ENCODE data around the gene USB1.

Gene USB1

GRCh38 chr16:58035356-58036170, 34.4 kb downstream of the USB1 start:
- DNase-seq: no peak

DNA sequence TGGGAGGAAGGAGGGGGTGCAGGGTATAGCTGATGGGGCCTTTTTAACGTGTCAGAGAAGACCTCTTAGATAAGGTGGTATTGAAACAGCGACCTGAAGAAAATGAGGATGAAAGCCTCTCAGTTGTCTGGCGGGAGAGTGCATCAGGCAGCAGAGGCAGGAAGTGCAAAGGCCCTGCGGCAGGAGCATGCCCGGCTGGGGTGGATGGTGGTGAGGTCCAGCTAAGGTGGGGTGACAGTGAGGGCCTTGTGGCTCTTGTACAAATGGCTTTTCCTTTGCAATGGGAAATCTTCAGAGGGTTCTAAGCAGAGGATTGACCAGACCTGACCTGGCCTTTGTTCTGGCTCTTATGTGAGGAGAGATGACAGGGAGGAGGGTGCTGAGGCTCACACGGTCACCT, 35.7 kb downstream of the USB1 start:
- DNase-seq: no peak

GRCh38 chr16:58037365-58038057, 36.3 kb downstream of the USB1 start:
- DNase-seq: no peak

DNA sequence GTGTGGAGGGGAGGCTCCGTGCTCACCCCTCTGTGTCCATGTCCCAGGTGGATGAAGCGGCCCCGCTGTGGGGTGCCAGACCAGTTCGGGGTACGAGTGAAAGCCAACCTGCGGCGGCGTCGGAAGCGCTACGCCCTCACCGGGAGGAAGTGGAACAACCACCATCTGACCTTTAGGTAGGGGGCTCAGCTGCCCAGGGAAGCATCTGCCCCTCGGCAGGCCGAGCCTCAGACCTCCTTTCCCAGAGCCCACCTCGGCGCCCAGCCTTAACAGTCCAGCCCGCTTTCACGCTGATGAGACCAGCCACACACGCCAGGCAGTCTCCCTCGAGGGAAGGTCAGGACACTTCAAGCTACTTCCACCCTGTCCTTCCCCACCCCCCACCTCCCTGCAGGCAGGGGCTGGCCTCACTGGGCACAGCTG, 37.0 kb downstream of the USB1 start:
- no peak for DNase-seq

- no peak for DNase-seq
These were observed 38.8 kb downstream of the USB1 start for GRCh38 chr16:58039829-58040495.

DNA sequence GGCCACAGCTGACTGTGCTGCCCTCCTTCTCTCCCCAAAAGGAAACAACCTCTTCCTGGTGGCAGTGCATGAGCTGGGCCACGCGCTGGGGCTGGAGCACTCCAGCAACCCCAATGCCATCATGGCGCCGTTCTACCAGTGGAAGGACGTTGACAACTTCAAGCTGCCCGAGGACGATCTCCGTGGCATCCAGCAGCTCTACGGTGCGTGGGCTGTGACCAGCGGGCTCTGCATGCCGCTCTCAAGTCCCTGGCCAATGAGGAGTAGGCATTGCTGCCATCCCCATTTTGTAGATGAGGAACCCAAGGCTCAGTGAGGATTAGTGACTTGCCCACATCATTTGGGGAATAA, 39.3 kb downstream of the USB1 start:
- no peak for DNase-seq

GRCh38 chr16:58040945-58041627, 39.9 kb downstream of the USB1 start:
- DNase-seq: no peak

DNA sequence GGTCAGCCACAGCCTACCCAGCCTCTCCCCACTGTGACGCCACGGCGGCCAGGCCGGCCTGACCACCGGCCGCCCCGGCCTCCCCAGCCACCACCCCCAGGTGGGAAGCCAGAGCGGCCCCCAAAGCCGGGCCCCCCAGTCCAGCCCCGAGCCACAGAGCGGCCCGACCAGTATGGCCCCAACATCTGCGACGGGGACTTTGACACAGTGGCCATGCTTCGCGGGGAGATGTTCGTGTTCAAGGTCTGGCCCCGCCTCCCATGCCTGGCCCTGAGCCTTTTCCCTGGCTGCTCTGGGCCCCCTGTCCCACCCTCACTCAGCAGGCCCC, 40.4 kb downstream of the USB1 start:
- no peak for DNase-seq

GRCh38 chr16:58042001-58042885, 41.0 kb downstream of the USB1 start:
- DNase-seq: no peak

DNA sequence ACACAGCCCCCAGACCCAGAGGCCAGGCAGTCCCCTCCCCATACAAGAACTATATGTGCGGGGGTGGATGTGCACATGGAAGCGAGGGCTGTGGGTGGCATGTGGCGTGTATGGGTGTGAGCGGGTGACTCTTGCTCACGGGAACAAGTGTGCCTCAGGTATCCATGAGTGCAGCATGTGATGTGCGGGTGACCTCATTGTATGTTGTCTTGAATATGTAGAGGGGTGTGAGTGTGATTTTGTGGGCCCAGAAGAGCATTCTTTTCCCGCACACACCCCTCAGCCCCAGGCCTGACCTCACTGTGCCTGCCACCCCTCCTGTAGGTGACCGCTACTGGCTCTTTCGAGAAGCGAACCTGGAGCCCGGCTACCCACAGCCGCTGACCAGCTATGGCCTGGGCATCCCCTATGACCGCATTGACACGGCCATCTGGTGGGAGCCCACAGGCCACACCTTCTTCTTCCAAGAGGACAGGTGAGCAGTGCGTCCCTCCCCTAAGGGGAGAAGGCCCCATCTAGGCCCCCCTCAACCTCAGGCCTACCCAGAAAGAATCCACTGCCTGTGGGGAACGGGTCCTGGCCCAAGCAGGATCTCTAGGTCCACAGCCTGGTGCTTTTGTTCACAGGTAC, 41.8 kb downstream of the USB1 start:
- no peak for DNase-seq

DNA sequence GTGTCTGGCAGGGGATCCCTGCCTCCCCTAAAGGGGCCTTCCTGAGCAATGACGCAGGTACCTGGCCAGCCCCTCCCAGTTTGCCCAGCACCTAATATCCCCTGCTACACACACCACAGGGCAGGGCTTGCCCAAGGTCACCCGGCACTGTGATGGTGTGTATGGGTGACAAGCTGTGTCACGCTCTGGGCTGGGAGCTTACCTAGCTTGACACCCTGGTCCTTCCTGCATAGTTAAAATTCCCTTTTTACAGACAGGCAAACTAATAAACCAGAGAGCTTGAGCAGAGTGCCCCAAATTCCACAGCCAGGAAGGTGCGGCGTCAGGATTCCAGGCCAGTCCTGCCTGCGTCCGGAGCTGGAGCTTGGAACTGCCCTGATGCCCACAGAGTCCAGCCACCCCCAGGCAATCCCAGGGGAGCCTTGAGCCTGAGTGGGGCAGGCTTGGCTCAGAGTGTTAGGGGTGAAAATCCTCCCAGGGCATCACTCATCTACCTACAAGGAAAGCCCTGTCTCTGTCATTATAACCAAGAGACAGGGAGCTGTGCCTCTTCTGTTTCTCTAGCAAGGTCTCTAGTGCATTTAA, 42.5 kb downstream of the USB1 start:
- DNase-seq: no peak

GRCh38 chr16:58044266-58045019, 43.2 kb downstream of the USB1 start:
- DNase-seq: no peak

DNA sequence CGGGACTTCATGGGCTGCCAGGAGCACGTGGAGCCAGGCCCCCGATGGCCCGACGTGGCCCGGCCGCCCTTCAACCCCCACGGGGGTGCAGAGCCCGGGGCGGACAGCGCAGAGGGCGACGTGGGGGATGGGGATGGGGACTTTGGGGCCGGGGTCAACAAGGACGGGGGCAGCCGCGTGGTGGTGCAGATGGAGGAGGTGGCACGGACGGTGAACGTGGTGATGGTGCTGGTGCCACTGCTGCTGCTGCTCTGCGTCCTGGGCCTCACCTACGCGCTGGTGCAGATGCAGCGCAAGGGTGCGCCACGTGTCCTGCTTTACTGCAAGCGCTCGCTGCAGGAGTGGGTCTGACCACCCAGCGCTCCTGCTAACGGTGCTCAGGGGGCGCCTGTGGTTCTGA, 43.9 kb downstream of the USB1 start:
- no peak for DNase-seq

DNA sequence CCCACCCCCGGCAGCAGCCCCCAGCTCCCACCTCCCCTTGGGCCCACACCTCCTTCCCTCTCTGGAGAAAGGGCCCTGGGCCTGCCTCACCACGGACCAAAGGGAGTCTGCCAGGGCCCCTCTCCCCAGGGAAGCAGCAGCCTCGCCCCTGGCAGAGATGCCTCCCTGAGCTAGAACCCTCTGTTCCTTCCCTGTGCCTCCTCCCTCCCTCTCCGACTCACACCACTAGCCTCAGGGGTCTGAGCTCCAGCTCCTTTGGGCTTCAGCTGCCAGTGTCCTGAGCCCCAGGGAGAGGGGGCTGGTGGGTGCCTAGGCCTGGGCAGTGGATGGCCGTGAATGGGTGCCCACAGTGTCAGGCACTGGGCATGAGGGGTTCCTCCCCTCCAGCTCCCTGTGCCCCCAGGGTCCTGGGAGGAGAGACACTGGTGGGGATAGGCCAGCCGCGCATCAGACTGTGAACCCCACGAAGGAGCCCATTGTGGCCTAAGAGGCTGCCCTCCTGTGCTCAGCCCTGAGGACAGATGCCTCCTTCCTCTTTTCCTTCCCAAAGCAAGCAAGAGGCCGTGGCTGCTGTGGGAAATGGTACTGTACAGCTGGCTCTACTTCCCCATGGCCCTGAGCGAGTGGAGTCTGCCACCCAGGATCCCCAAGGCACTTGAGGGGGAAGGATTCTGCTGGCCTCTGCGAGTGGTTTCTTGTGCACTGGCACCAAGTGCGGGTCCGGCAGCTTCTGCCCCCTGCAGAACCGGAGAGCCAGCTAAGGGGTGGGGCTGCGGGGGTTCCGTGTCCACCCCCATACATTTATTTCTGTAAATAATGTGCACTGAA, 45.1 kb downstream of the USB1 start:
- no peak for DNase-seq

- no peak for DNase-seq
These were observed 45.7 kb downstream of the USB1 start for GRCh38 chr16:58046936-58047335.

DNA sequence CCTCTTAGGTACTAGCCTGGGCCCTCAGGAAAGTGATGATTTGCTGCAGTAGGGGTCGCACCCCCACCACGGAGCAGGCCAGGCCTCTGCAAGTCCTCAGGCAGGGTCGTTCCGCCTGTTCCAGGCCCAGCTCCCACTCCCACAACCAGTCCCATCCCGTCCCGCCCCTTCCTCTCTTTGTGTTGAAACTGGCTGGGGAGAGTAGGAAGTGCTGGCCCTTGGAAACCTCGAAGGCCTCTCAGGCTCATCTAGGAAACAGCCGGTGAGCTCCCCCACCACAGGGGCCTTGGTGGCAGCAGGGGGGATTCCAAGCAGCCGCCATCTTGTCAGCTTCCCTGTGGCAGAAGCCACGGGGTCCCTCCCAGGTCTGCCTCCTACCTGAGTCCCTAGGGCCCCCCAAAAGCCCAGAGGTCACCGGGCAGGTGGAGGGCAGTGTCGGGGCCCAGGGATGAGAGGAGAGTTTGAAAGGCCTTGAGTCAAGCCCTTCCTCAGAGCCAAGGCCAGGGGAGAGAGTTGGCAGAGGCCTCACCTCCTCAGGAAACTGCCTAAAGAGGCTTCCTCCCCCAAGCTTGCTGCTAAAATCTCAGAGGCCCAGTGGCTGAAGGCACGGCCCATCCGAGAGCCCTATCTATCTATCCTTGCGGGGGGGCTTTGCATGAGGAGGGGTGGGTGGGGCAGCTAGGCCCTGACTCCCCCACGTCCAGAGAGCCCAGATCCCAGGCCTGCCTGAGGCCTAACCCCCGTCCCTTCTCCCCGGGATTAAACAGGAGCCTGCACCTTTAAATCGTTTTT, 46.5 kb downstream of the USB1 start:
- no peak for DNase-seq

GRCh38 chr16:58048494-58049231, 47.5 kb downstream of the USB1 start:
- no peak for DNase-seq

Data from stimulated activated CD4-positive, alpha-beta T cell treated with anti-CD3 and anti-CD28 coated beads, Interleukin-4, amount 100 ng/mL, for 4 hours (primary cell).